Neural cell (in vitro differentiated cells): ENCODE measurements around the gene DGKG. TPM values are rescaled to one million over a fixed set of nuclear protein-coding genes. Genes with fewer than 3 reads are reported as not detected.

Experiments
- H2AFZ ChIP-seq: fragments of 200-600, 300-800 bp; sonication (generic), shearing (Covaris generic); 2 replicates; pipeline ENCODE4 v1.6.0; 2014; ENCODE audit warnings: low read depth, mild to moderate bottlenecking, antibody characterized with exemption, low read length, moderate library complexity
- H3F3A ChIP-seq: fragments of 200-600 bp; shearing (Covaris generic); 2 replicates; pipeline ENCODE4 v1.6.1; 2016; ENCODE audit warnings: mild to moderate bottlenecking, moderate library complexity, mixed read lengths, antibody characterized with exemption, low read length; ENCODE audit not compliant: insufficient read depth, poor library complexity, severe bottlenecking
- H3K27ac ChIP-seq: fragments of 200-600, 300-800 bp; sonication (generic), shearing (Covaris generic); 2 replicates; pipeline ENCODE4 v1.5.1; 2014; ENCODE audit warnings: mild to moderate bottlenecking, low read length, moderate library complexity
- H3K27me3 ChIP-seq: fragments of 300-800, 200-600 bp; sonication (generic), shearing (Covaris generic); 2 replicates; pipeline ENCODE4 v1.6.0; 2014; ENCODE audit warnings: mild to moderate bottlenecking, low read depth, low read length, moderate library complexity; ENCODE audit not compliant: insufficient read depth
- H3K36me3 ChIP-seq: fragments of 300-800, 200-600 bp; sonication (generic), shearing (Covaris generic); 2 replicates; pipeline ENCODE4 v1.5.1; 2014; ENCODE audit warnings: mild to moderate bottlenecking, antibody characterized with exemption, low read length, moderate library complexity; ENCODE audit not compliant: insufficient read depth
- H3K4me2 ChIP-seq: fragments of 300-800, 200-600 bp; sonication (generic), shearing (Covaris generic); 2 replicates; pipeline ENCODE4 v1.6.0; 2014; ENCODE audit warnings: mild to moderate bottlenecking, low read length
- H3K4me3 ChIP-seq: fragments of 300-800, 200-600 bp; sonication (generic), shearing (Covaris generic); 2 replicates; pipeline ENCODE4 v1.5.1; 2014; ENCODE audit warnings: mild to moderate bottlenecking, low read length, moderate library complexity
- H3K79me2 ChIP-seq: fragments of 200-600 bp; shearing (Covaris generic); replicated peaks from 2 replicates; pipeline ENCODE4 v1.6.0; 2014; ENCODE audit warnings: mild to moderate bottlenecking, low read length, moderate library complexity; ENCODE audit not compliant: insufficient read depth
- H3K9ac ChIP-seq: fragments of 300-800, 200-600 bp; sonication (generic), shearing (Covaris generic); 2 replicates; pipeline ENCODE4 v1.6.1; 2016; ENCODE audit warnings: mild to moderate bottlenecking, low read length, mixed read lengths
- H3K9me2 ChIP-seq: fragments of 200-600 bp; shearing (Covaris generic); 2 replicates; pipeline ENCODE4 v1.6.1; 2016; ENCODE audit warnings: mild to moderate bottlenecking, low read length, mixed read lengths; ENCODE audit not compliant: insufficient read depth
- H3K9me3 ChIP-seq: fragments of 200-600, 300-800 bp; sonication (generic), shearing (Covaris generic); 2 replicates; pipeline ENCODE4 v1.6.1; 2016; ENCODE audit warnings: mild to moderate bottlenecking, mixed run types, low read length, moderate library complexity, mixed read lengths
- H4K20me1 ChIP-seq: fragments of 200-600 bp; shearing (Covaris generic); 2 replicates; pipeline ENCODE4 v1.6.1; 2016; ENCODE audit warnings: mild to moderate bottlenecking, mixed run types; ENCODE audit not compliant: insufficient read depth
- EP300 ChIP-seq: fragments of 450-650 bp; conservative IDR thresholded peaks from 2 replicates; pipeline ENCODE4 v1.6.1; 2014; ENCODE audit warnings: antibody characterized with exemption, mild to moderate bottlenecking, moderate library complexity; ENCODE audit not compliant: poor library complexity, severe bottlenecking
- EZH2 ChIP-seq: fragments of 200-600, 300-800 bp; shearing (Covaris generic), sonication (generic); IDR thresholded peaks from 2 replicates; pipeline ENCODE4 v1.6.1; 2014; ENCODE audit warnings: antibody characterized with exemption, low read length, borderline replicate concordance, mild to moderate bottlenecking; ENCODE audit not compliant: insufficient read depth, poor library complexity, severe bottlenecking
- MXI1 ChIP-seq: fragments of 450-650 bp; conservative IDR thresholded peaks from 2 replicates; pipeline ENCODE4 v1.6.1; 2014; ENCODE audit warnings: antibody characterized with exemption, mild to moderate bottlenecking; ENCODE audit not compliant: poor library complexity, severe bottlenecking
- POLR2AphosphoS5 ChIP-seq: IDR thresholded peaks from 2 replicates; pipeline ENCODE4 v1.6.1; 2012
- RAD21 ChIP-seq: fragments of 450-650 bp; conservative IDR thresholded peaks from 2 replicates; pipeline ENCODE4 v1.6.1; 2014; ENCODE audit warnings: antibody characterized with exemption, mild to moderate bottlenecking, moderate library complexity
- SMC3 ChIP-seq: fragments of 450-650 bp; conservative IDR thresholded peaks from 2 replicates; pipeline ENCODE4 v1.6.1; 2014; ENCODE audit warnings: antibody characterized with exemption, mild to moderate bottlenecking, moderate library complexity; ENCODE audit not compliant: poor library complexity
- TAF1 ChIP-seq: IDR thresholded peaks from 2 replicates; pipeline ENCODE4 v1.6.1; 2012; ENCODE audit warnings: low read depth
- polyA plus RNA-seq: library from polyadenylated mRNA; depleted of rRNA; stranded (reverse); fragments of >200 nt; gene quantifications from 2 replicates; pipeline ENCODE4 v1.2.3, GENCODE V29; 2014
- TF ChIP-seq, protein P1 (sequence below): fragments of 450-650 bp; IDR thresholded peaks from 2 replicates; pipeline ENCODE4 v1.5.1; 2014; ENCODE audit warnings: antibody characterized with exemption, mild to moderate bottlenecking, moderate library complexity; ENCODE audit not compliant: poor library complexity, severe bottlenecking
- TF ChIP-seq, protein P2 (sequence below): IDR thresholded peaks from 2 replicates; pipeline ENCODE4 v1.6.1; 2012; ENCODE audit warnings: borderline replicate concordance

Gene DGKG
- polyA plus RNA-seq, 1 donor from 2014 or later, result not detected

- peak overlapping the region; percentile 58 for H3K4me3 ChIP-seq
- no peaks in the 10 kb centered on the region for H3K9me2 ChIP-seq
- H2AFZ ChIP-seq, result no peak overlapping the region
These were observed 264.2 kb downstream of the DGKG start for GRCh38 chr3:186097663-186098451.

DNA sequence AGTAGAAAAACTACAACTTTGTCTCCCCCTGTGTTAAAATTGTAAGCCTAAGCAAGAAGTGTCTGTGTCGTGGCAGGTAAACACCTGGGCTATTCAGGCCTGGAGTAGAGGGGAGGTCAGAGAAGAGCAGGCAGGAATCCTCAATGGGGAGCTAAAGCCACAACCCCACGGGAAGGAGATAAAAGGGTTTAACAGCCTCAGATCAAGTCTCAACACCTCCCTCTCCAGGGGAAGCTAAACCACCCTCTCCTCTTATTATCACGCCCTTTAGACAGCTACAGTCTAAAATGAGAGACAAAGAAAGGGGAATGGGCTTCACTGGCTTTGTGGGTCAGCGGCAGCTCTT is 264.7 kb downstream of the DGKG start:
- Histone ChIP-seq H3K4me2 (peak overlapping the region; percentile 50), H3K4me3 (peak overlapping the region; percentile 58), H3K79me2 (no peaks in the 10 kb centered on the region), H2AFZ (no peak overlapping the region), H4K20me1 (no peaks in the 10 kb centered on the region), H3K9me2 (no peaks in the 10 kb centered on the region), H3K27me3 (peaks cover 16% of the 10 kb centered on the region), H3F3A (no peaks in the 10 kb centered on the region), H3K36me3 (no peaks in the 10 kb centered on the region), H3K9ac (no peak overlapping the region), H3K9me3 (no peaks in the 10 kb centered on the region), H3K27ac (no peak overlapping the region)
- TF ChIP-seq EZH2 (no peak), POLR2AphosphoS5 (no peak)
- TF ChIP-seq, protein P1, sequence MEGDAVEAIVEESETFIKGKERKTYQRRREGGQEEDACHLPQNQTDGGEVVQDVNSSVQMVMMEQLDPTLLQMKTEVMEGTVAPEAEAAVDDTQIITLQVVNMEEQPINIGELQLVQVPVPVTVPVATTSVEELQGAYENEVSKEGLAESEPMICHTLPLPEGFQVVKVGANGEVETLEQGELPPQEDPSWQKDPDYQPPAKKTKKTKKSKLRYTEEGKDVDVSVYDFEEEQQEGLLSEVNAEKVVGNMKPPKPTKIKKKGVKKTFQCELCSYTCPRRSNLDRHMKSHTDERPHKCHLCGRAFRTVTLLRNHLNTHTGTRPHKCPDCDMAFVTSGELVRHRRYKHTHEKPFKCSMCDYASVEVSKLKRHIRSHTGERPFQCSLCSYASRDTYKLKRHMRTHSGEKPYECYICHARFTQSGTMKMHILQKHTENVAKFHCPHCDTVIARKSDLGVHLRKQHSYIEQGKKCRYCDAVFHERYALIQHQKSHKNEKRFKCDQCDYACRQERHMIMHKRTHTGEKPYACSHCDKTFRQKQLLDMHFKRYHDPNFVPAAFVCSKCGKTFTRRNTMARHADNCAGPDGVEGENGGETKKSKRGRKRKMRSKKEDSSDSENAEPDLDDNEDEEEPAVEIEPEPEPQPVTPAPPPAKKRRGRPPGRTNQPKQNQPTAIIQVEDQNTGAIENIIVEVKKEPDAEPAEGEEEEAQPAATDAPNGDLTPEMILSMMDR, result no peak

More at GRCh38 chr3:186097663-186098451, 264.2 kb downstream of the DGKG start:
- H3K79me2 ChIP-seq, result no peaks in the 10 kb centered on the region
- no peaks in the 10 kb centered on the region for H4K20me1 ChIP-seq
- peaks cover 16% of the 10 kb centered on the region for H3K27me3 ChIP-seq
- H3F3A ChIP-seq, result no peaks in the 10 kb centered on the region
- no peaks in the 10 kb centered on the region for H3K9me3 ChIP-seq
- no peaks in the 10 kb centered on the region for H3K36me3 ChIP-seq
- TF ChIP-seq EP300, result no peak
- no peak for TF ChIP-seq EZH2
- TF ChIP-seq TAF1, result no peak
- no peak for TF ChIP-seq POLR2AphosphoS5
- no peak for TF ChIP-seq RAD21
- TF ChIP-seq, protein P2, sequence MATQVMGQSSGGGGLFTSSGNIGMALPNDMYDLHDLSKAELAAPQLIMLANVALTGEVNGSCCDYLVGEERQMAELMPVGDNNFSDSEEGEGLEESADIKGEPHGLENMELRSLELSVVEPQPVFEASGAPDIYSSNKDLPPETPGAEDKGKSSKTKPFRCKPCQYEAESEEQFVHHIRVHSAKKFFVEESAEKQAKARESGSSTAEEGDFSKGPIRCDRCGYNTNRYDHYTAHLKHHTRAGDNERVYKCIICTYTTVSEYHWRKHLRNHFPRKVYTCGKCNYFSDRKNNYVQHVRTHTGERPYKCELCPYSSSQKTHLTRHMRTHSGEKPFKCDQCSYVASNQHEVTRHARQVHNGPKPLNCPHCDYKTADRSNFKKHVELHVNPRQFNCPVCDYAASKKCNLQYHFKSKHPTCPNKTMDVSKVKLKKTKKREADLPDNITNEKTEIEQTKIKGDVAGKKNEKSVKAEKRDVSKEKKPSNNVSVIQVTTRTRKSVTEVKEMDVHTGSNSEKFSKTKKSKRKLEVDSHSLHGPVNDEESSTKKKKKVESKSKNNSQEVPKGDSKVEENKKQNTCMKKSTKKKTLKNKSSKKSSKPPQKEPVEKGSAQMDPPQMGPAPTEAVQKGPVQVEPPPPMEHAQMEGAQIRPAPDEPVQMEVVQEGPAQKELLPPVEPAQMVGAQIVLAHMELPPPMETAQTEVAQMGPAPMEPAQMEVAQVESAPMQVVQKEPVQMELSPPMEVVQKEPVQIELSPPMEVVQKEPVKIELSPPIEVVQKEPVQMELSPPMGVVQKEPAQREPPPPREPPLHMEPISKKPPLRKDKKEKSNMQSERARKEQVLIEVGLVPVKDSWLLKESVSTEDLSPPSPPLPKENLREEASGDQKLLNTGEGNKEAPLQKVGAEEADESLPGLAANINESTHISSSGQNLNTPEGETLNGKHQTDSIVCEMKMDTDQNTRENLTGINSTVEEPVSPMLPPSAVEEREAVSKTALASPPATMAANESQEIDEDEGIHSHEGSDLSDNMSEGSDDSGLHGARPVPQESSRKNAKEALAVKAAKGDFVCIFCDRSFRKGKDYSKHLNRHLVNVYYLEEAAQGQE, result no peak
- TF ChIP-seq, protein P1, result no peak
- no peak for TF ChIP-seq MXI1
- no peak for TF ChIP-seq SMC3
- H3K9ac ChIP-seq, result no peak overlapping the region
- no peak overlapping the region for H3K27ac ChIP-seq
- H3K4me2 ChIP-seq, result peak overlapping the region; percentile 50

Other genes starting within 250 kb of the DGKG start
- gene CRYGS, start 182.1 kb upstream of the DGKG start, polyA plus RNA-seq, result 6.7 and 7.7 TPM in 2 replicates
- 11.6 and 13.4 TPM in 2 replicates for gene TBCCD1, start 205.1 kb upstream of the DGKG start, polyA plus RNA-seq
- gene DNAJB11, start 208.5 kb upstream of the DGKG start, polyA plus RNA-seq, result 100.0 and 108 TPM in 2 replicates